ENCODE measurements around the gene ACTR2.
A peak's percentile ranks its signal among the peaks of the same experiment; 100 is the strongest.

ACTR2 gene

DNA sequence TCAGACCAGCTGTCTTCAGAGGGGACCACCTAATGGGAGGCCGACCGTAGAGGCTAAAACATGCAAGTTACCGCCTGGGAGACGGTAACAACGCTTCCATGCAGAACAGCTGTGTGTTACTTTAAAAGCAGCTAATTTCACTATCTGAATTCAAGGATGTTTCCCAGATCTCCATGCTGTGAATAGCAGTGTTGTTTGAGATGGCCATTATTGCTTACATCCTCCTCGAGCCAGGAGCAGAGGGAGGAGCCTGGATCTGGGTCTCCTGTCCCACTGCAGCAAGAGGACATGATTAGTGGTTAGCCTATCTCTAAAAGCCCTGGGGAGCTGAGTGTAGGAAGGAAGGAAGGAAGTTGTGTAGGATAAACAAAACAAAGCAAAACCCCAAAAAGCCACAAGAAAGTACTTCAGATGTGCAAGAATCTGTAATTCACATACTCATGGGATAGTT lies 50.9 kb downstream of the ACTR2 start:
- TF ChIP-seq POLR2A (IDR thresholded peaks at IDR 0.05; ENCODE audit: low read depth, low read length) = no peak
- FAIRE-seq = peak; percentile 45
- no peak for DNase-seq (ENCODE audit: insufficient read length, low spot score)

DNA sequence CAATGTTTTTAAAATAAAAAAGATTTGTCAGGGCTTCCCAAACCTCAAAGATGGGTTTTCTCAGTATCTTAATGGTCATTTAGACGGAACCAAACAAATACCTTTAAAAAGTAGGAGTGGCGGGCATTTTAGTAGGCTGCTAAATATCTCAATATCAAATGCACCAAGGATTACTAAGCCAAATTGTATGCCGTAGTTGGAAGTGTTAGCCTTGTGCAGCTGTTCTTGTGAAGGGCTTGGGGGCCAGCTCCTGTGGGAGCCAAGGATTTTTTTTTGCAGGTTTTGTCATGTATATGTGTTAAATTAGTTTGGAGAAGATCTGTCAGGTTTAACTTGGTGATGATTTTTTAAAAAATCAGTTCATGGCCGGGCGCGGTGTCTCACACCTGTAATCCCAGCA lies 52.1 kb downstream of the ACTR2 start:
- no peak for DNase-seq (ENCODE audit: insufficient read length, low spot score)
- no peak for FAIRE-seq
- no peak for TF ChIP-seq POLR2A (IDR thresholded peaks at IDR 0.05; ENCODE audit: low read depth, low read length)

DNA sequence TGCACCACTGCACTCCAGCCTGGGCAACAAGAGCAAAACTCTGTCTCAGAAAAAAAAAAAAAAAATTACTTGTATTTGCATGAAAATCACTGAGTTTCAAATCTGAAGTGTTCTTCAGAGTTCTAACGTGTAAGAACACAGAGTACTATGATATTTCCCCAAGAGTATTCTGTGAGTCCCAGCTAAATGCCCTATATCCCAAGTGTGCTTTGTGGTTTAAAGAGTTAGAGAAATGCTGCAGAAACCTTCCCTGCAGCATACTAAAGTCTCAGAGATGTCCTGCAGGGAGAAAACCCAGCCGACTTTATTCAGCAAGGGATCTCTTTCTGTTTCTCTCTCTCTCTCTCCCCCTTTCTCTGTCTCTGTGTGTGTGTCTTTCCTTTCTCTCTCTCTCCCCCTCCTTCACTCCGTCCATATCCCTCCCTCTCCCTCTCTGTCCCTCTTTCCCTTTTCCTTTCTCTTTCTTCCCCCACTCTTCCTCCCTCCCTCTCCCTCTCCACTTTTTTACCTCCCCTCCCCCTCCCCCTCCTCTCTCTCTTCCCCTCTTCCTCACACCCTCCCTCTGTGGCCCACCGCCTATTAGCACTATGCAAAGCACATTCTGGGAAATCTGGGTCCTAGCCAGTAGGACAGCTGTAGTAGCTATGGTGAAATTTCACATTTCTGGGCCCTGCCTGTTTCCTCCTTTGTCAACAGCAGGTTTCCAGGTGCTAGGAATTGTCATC lies 54.2 kb downstream of the ACTR2 start:
- DNase-seq (ENCODE audit: insufficient read length, low spot score) (no peak), FAIRE-seq (no peak)
- no peak for TF ChIP-seq POLR2A (IDR thresholded peaks at IDR 0.05; ENCODE audit: low read depth, low read length)

DNA sequence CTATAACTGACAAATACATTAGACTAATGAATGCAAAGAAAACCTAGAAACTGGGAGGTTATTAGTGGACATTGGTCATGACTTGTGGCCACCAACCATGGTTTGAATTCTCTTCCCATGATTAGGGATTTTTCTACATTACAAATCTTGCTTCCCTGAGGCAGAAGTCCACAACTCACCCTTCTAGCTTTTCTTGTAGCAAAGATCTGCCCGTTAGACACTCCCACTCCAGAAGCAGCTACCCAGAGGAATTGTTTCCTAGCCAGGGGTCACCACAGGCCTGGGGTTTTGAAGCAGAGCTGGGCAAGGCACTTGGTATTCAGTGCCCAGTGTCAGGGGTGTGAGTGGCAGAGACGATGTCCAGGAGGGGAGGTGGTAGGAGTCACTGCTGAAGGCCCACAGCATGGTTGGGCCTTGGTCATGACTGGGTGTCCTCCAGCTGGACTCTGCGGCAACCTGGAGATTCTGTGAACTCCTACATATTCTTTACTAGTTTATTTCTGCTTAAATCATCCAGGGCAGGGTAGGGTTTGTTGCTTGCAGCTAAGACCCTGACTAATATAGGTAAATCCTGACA lies 54.9 kb downstream of the ACTR2 start:
- FAIRE-seq = no peak
- DNase-seq (ENCODE audit: insufficient read length, low spot score) = no peak
- no peak for TF ChIP-seq POLR2A (IDR thresholded peaks at IDR 0.05; ENCODE audit: low read depth, low read length)

DNA sequence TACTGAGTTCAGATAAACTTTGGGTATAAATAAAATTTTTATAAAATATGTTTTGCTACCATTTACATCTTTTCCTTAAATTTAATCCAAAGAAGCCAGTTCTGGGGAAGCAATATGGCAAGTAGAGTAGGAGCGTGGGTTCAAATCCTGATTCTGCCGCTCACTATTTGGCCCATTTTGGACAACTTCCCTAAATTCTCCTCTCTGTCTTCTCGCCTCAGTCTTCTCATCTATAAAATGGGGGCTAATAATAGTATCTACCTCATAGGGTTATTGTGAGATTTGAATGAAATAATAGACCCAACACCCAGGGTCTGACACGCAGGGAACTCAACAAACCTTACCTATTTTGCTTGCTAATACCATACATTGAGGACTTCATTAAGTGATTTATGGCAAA lies 59.7 kb downstream of the ACTR2 start:
- DNase-seq (ENCODE audit: insufficient read length, low spot score) (no peak), FAIRE-seq (no peak)
- no peak for TF ChIP-seq POLR2A (IDR thresholded peaks at IDR 0.05; ENCODE audit: low read depth, low read length)

DNA sequence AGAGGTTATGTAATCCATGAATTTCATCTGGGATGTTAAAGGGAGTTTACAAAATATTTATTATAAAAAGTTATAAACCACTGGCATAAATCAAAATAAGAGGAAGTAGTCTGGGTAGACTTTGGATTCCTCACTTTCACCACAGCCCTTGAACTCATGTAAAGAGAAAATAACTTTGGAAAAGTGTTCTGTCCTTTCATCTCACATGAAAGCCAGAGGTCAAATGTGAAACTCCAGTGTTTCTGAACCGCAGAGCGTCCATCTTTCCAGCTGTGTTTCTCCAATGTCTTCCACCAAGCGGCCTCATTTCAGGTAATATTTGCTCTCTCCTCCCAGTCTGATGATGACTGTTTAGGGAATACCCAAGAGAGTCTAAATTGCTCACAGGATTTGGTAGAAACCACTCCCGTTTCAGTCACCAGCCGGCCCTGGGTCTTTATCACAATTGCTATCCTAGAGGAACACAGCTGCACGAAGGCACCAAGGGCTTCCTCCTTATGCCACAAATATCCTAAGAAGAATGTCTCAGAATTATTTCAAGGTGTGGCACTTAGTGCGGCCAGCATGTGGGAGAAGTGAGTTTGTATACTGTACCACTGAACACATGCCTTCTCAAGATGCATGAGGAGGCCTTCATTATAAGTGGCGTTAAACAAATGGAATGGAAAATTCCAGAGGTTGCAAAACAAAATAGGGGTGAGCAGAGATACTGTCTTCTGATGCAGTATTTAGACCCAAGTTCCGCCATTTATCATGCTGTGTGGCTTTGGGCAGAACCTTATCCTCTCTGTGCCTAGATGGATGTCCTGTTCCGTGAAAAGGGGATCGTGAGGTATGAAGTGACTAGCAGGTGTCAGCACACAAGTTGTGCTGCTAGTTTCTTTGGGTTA lies 63.8 kb downstream of the ACTR2 start:
- TF ChIP-seq POLR2A (IDR thresholded peaks at IDR 0.05; ENCODE audit: low read depth, low read length) = no peak
- FAIRE-seq = no peak
- no peak for DNase-seq (ENCODE audit: insufficient read length, low spot score)

DNA sequence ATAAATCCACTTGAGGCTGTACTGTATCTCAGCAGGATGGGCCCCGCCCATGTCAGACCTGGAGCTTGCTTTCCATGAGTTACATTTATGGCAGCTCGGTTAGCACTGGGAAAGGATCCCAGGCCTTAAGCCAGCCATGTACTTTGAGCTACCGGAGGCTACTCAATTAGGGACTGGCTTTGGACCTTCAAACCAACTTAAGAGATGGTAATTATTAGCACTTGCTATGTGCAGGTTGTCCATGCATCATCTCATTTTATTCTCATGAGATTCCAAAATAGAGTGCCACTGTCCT lies 64.4 kb downstream of the ACTR2 start:
- FAIRE-seq (no peak), DNase-seq (ENCODE audit: insufficient read length, low spot score) (no peak)
- TF ChIP-seq POLR2A (IDR thresholded peaks at IDR 0.05; ENCODE audit: low read depth, low read length) = no peak

DNA sequence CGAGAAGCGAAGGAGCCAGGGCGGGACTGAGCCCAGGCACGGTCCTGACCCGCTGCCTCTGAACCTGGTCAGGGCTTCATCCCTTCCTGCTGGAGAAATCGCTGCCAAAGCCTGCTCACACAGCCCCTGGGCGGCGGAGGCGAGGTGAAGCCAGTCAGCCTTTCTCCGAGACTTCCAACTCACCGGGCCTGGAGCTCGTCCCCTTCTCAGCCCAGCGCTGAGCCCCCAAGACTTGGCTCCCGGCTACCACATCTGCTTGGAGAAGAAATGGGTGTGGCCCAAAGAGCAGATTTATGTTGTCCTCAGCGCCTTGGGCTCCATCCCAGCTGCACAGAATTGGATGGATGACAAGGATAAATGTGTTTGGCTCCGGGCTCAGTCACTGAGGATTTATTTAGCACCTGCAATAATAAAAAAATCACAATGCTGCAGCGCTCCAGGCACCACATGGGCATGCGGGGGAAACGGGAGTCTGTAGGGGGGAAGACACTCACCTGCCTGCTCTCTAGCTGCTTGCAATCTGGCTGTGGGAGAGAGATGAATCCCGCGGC lies 64.9 kb downstream of the ACTR2 start:
- FAIRE-seq (no peak), DNase-seq (ENCODE audit: insufficient read length, low spot score) (no peak)

DNA sequence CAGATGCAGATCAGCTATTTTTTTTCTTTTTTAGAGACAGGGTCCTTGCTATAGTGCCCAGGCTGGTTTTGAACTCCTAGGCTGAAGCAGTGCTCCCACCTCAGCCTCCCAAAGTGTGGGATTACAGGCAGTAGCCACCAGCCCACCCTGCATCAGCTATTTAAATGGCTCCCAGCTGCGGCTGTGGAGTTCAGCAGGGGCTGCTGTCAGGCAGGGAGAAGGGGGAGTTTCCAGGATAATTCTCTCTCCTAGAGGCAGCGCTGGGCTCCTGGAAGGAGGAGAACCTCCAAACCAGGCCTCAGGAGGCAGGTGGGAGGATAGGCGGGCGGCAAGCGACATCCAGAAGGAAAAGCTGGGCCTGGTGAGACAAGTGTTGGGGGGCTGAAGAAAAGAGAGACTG lies 65.7 kb downstream of the ACTR2 start:
- FAIRE-seq (no peak), DNase-seq (ENCODE audit: insufficient read length, low spot score) (no peak)
- no peak for TF ChIP-seq POLR2A (IDR thresholded peaks at IDR 0.05; ENCODE audit: low read depth, low read length)

More for the DNA sequence above, 64.9 kb downstream of the ACTR2 start:
- no peak for TF ChIP-seq POLR2A (IDR thresholded peaks at IDR 0.05; ENCODE audit: low read depth, low read length)

DNA sequence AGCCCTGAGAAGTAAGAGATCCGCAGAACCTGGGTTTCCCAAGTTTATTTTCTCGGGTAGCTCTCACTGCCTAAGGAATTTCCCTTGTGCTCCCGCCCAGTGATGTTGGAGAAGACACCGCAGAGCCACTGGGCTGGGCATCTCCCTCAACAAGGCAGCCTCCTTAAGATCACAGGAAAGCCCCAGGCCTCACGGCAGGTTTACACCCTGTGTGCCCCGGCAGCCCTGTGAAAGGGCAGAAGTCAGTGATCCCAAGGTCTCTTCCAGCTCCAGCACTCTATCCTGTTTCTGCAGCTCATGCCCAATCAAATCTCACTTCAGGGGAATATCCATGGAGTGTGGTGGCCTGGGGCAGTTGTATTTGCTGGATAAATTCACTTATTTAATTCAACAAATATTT lies 66.5 kb downstream of the ACTR2 start:
- no peak for TF ChIP-seq POLR2A (IDR thresholded peaks at IDR 0.05; ENCODE audit: low read depth, low read length)
- FAIRE-seq (no peak), DNase-seq (ENCODE audit: insufficient read length, low spot score) (no peak)

DNA sequence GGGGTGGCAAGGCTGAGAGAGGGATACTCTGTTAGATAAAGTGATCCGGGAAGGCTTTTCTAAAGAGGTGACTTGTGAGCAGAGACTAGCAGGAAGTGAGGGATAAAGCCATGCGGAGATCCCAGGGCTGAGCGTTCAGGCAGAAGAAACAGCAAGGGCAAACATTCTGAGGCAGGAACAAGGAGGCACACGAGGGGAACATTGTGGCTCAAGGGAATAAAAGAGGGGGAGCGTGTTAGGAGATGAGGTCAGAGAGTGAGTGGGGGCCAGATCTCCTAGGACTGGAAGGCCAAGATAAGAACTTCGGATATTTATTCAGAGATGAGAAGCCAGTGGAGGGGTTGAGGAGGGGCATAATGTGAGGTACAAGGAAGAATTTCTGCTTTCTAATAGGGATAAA lies 67.1 kb downstream of the ACTR2 start:
- FAIRE-seq (no peak), DNase-seq (ENCODE audit: insufficient read length, low spot score) (no peak)
- TF ChIP-seq POLR2A (IDR thresholded peaks at IDR 0.05; ENCODE audit: low read depth, low read length) = no peak

DNA sequence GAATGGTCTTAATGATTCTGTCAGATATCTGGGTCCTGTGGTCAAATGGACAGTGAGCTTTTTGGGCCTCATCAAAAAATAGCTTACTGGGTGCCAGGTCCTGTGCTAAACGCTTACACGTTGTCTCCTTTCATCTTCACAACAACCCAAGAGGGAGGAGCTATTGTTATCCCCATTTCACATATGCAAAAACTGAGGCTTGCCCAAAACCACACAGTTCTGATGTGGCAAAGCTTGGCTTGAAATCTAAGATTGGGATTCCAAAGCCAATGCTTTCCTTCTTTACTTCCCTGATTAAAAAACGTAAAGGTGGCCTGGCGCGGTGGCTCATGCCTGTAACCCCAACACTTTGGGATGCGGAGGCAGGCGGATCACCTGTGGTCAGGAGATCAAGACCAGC lies 69.3 kb downstream of the ACTR2 start:
- no peak for FAIRE-seq
- DNase-seq (ENCODE audit: insufficient read length, low spot score) = no peak
- no peak for TF ChIP-seq POLR2A (IDR thresholded peaks at IDR 0.05; ENCODE audit: low read depth, low read length)

DNA sequence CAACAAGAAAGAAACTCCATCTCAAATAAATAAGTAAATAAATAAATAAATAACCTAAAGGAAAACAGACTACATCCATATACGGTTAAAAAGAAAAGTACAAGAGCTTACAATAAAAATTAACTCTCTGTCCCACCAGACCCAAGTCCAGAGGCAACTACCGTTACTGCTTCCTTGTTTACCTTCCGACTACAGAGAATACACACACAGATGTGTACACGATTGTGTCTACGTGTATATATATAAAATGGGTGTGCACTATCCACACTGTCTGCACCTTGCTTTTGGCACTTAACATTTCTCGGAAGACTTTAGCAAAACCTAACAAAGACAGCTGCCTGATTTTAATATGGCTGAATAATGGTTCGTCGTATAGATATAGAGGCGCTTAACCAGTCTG lies 69.9 kb downstream of the ACTR2 start:
- FAIRE-seq (no peak), DNase-seq (ENCODE audit: insufficient read length, low spot score) (no peak)
- TF ChIP-seq POLR2A (IDR thresholded peaks at IDR 0.05; ENCODE audit: low read depth, low read length) = no peak

DNA sequence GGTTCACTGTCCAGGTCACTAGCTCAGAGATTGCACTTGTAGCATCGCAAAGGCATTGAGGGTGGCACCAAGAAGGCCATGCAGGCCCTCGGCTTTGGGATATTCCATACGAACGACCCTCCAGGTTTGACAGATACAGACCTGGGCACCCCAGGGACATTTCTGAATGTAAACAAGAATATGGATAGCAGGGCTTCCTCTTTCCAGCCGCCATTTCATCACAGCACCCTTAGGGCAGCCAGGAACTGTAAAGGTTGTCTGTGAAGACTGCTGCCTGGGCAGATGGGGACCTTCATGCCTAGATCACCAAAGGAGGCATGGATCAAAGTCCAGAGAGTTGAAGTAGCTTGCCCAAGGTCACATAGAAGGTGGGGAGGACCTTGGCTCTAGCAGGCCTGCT lies 70.5 kb downstream of the ACTR2 start:
- TF ChIP-seq POLR2A (IDR thresholded peaks at IDR 0.05; ENCODE audit: low read depth, low read length) = no peak
- FAIRE-seq (no peak), DNase-seq (ENCODE audit: insufficient read length, low spot score) (no peak)
